Measurements from ENCODE around the gene CEBPB.

GRCh38 chr20:50141811-50142561 is 48.6 kb upstream of the CEBPB start:
- no peak for TF ChIP-seq POLR2A (IDR thresholded peaks at IDR 0.05)
- TF ChIP-seq, protein P1, sequence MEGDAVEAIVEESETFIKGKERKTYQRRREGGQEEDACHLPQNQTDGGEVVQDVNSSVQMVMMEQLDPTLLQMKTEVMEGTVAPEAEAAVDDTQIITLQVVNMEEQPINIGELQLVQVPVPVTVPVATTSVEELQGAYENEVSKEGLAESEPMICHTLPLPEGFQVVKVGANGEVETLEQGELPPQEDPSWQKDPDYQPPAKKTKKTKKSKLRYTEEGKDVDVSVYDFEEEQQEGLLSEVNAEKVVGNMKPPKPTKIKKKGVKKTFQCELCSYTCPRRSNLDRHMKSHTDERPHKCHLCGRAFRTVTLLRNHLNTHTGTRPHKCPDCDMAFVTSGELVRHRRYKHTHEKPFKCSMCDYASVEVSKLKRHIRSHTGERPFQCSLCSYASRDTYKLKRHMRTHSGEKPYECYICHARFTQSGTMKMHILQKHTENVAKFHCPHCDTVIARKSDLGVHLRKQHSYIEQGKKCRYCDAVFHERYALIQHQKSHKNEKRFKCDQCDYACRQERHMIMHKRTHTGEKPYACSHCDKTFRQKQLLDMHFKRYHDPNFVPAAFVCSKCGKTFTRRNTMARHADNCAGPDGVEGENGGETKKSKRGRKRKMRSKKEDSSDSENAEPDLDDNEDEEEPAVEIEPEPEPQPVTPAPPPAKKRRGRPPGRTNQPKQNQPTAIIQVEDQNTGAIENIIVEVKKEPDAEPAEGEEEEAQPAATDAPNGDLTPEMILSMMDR (IDR thresholded peaks at IDR 0.05) = no peak
